Natural killer cell (primary cell): ENCODE data around the gene TDG. TPM values are rescaled to one million over a fixed set of nuclear protein-coding genes. Genes with fewer than 3 reads are reported as not detected.

Experiments
- ATAC-seq, 3 donors: fragments of 150-1000 bp in 2 of 3; fragments of 200-7000 bp in 1 of 3; cut with Tn5 transposase; 1 replicate in 1 of 3; 2 replicates in 2 of 3; pipeline ENCODE4 v1.10.0; 2021; ENCODE audit warnings: mild to moderate bottlenecking in 2 of 3, moderate library complexity in 2 of 3
- DNase-seq, 2 donors: peaks; one replicate each; pipeline versions ENCODE4 v3.0.0 to v3.0.0-alpha.2; 2013 to 2021; ENCODE audit warnings: mixed read lengths in 1 of 2
- H3K27ac ChIP-seq: one replicate; pipeline ENCODE4 v1.5.1; 2013; ENCODE audit warnings: mild to moderate bottlenecking, low read length
- H3K27me3 ChIP-seq: one replicate; pipeline ENCODE4 v1.6.1; 2013; ENCODE audit warnings: low read length; ENCODE audit not compliant: control insufficient read depth, insufficient read depth
- H3K36me3 ChIP-seq: one replicate; pipeline ENCODE4 v1.6.1; 2013; ENCODE audit warnings: low read length; ENCODE audit not compliant: control insufficient read depth, insufficient read depth
- H3K4me1 ChIP-seq: one replicate; pipeline ENCODE4 v1.6.1; 2013; ENCODE audit warnings: low read length; ENCODE audit not compliant: control insufficient read depth, insufficient read depth
- H3K4me3 ChIP-seq: one replicate; pipeline ENCODE4 v1.5.1; 2013; ENCODE audit warnings: low read length
- H3K9me3 ChIP-seq: one replicate; pipeline ENCODE4 v1.6.1; 2013; ENCODE audit warnings: low read length; ENCODE audit not compliant: control insufficient read depth, insufficient read depth
- H3K27ac Mint-ChIP-seq, 2 donors: one replicate each; pipeline ENCODE4 v1.8.0; 2022; ENCODE audit warnings: mild to moderate bottlenecking in 2 of 2, mixed read lengths in 2 of 2, moderate library complexity in 1 of 2
- H3K27me3 Mint-ChIP-seq, 2 donors: one replicate each; pipeline ENCODE4 v1.8.0; 2022; ENCODE audit warnings: low read depth in 2 of 2, mixed read lengths in 2 of 2
- H3K36me3 Mint-ChIP-seq: one replicate; pipeline ENCODE4 v1.8.0; 2022; ENCODE audit warnings: mixed read lengths
- H3K4me1 Mint-ChIP-seq, 2 donors: one replicate each; pipeline ENCODE4 v1.8.0; 2022; ENCODE audit warnings: mixed read lengths in 2 of 2
- H3K4me3 Mint-ChIP-seq: one replicate; pipeline ENCODE4 v1.8.0; 2022; ENCODE audit warnings: mild to moderate bottlenecking, moderate library complexity, mixed read lengths
- H3K9me3 Mint-ChIP-seq, 2 donors: one replicate each; pipeline ENCODE4 v1.8.0; 2022; ENCODE audit warnings: mixed read lengths in 2 of 2
- WGBS: methylation state at CpG from one replicate; pipeline ENCODE4 v1.1.7; 2013; ENCODE audit warnings: missing lambda C conversion rate; ENCODE audit not compliant: insufficient coverage; 5-methylcytosine and 5-hydroxymethylcytosine counted together
- intact Hi-C: fragments of 100-400 bp; cut with micrococcal nuclease; formaldehyde crosslinking; loops from one replicate; pipeline ENCODE4 v1.14.2; 2022
- total RNA-seq, 4 donors: library from RNA; stranded (reverse); fragments of 120-200 nt in 1 of 4; gene quantifications; one replicate each; pipeline versions ENCODE4 v1.2.3 to v1.2.4, GENCODE V29; 2013 to 2022
- TF ChIP-seq, protein P1 (sequence below): fragments of 200-600 bp; IDR thresholded peaks from one replicate; pipeline ENCODE4 v1.8.0; 2022; ENCODE audit warnings: antibody characterized with exemption

Gene TDG
- total RNA-seq, 3 donors from 2014 or later (not counting 1 experiment from before 2014, with no cell fraction given): 28.2 to 28.7 (median 28.7) TPM

DNA sequence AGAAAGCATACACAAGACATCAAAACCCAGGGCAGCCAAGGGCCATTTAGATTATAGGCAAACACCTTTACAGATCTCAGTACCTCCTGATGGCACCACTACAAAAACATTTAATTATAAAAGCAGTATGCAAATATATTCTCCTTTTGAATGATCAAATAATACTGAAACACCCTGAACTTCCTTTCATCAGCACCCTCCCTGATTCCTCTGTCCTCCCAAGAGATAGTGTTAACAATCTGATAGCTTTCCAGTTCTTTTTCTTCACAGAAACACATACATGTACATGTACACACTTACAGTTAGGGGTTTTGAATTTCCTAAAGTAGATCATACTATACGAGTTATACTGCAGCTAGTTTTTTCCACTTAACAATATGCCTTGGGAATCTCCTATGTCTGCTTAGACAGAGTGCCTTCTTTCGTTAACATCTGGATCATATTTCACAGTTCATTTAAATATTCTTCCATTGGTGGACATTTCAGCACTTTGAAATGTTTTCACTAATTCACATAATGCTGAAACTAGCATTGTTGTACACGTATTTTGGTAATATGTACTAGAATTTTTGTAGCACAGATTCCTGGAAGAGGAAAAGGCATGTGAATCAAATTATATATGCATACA lies 35.2 kb downstream of the TDG start:
- intact Hi-C loops: no loop called here
- ATAC-seq (no peak), DNase-seq (no peak)
- TF ChIP-seq, protein P1, sequence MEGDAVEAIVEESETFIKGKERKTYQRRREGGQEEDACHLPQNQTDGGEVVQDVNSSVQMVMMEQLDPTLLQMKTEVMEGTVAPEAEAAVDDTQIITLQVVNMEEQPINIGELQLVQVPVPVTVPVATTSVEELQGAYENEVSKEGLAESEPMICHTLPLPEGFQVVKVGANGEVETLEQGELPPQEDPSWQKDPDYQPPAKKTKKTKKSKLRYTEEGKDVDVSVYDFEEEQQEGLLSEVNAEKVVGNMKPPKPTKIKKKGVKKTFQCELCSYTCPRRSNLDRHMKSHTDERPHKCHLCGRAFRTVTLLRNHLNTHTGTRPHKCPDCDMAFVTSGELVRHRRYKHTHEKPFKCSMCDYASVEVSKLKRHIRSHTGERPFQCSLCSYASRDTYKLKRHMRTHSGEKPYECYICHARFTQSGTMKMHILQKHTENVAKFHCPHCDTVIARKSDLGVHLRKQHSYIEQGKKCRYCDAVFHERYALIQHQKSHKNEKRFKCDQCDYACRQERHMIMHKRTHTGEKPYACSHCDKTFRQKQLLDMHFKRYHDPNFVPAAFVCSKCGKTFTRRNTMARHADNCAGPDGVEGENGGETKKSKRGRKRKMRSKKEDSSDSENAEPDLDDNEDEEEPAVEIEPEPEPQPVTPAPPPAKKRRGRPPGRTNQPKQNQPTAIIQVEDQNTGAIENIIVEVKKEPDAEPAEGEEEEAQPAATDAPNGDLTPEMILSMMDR: no peak
- Histone ChIP-seq H3K4me1 (no peaks in the 10 kb centered on the region), H3K9me3 (no peaks in the 10 kb centered on the region), H3K27ac (no peak overlapping the region), H3K27me3 (no peaks in the 10 kb centered on the region), H3K4me3 (no peak overlapping the region), H3K36me3 (no peaks in the 10 kb centered on the region)
- Mint-ChIP-seq H3K9me3 (no peaks in the 10 kb centered on the region), H3K4me3 (no peak overlapping the region), H3K27ac (no peak overlapping the region), H3K27me3 (peaks cover 24 to 36% of the 10 kb centered on the region in 2 donors), H3K36me3 (no peaks in the 10 kb centered on the region), H3K4me1 (no peaks in the 10 kb centered on the region)
- 92% methylated on average over 1 of the region's 3 CpGs for WGBS

DNA sequence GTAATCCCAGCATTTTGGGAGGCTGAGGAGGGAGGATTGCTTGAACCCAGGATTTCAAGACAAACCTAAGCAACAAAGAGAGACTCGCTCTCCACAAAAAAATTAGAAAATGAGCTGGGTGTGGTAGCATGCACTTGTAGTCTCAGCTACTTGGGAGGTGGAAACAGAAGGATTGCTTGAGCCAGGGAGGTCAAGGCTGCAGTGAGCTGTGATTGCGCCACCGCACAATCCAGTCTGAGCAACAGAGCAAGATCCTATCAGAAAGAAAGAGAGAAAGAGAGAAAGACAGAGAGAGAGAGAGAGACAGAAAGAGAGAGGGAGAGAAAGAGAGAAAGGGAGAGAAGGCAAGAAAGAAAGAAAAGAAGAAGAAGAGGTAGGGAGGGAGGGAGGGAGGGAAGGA lies 37.0 kb downstream of the TDG start:
- Mint-ChIP-seq H3K4me3 (no peak overlapping the region), H3K4me1 (no peaks in the 10 kb centered on the region), H3K9me3 (no peaks in the 10 kb centered on the region), H3K27me3 (peaks cover 29 to 51% of the 10 kb centered on the region in 2 donors), H3K27ac (no peak overlapping the region), H3K36me3 (no peaks in the 10 kb centered on the region)
- Histone ChIP-seq H3K27ac (no peak overlapping the region), H3K4me1 (no peaks in the 10 kb centered on the region), H3K9me3 (no peaks in the 10 kb centered on the region), H3K4me3 (no peak overlapping the region), H3K27me3 (peaks cover 2% of the 10 kb centered on the region), H3K36me3 (no peaks in the 10 kb centered on the region)
- 98% methylated on average over 3 of the region's 3 CpGs for WGBS
- ATAC-seq: no peak
- DNase-seq: no peak
- TF ChIP-seq, protein P1: no peak
- intact Hi-C loops: no loop called here

DNA sequence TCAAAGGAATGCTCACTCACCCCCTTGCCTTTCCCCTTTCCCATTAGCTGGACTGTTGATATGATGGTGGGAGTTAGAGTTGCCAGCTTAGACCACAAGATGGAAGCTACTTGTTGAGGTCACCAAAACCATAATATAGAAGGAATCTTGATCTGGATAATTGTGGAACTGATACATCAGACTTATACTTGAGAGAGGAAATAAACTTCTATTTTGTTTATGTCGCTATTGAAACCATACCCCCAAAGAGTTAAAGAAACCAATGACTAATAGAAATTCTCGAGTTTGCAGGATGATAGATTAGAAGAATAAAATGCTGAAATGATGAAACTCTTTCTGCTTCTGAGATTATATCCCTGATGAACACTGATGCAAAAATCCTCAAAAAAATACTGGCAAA lies 37.9 kb downstream of the TDG start:
- Histone ChIP-seq H3K27me3 (peaks cover 2% of the 10 kb centered on the region), H3K27ac (no peak overlapping the region), H3K36me3 (no peaks in the 10 kb centered on the region), H3K4me3 (no peak overlapping the region), H3K4me1 (no peaks in the 10 kb centered on the region), H3K9me3 (no peaks in the 10 kb centered on the region)
- Mint-ChIP-seq H3K27ac (no peak overlapping the region), H3K4me3 (no peak overlapping the region), H3K27me3 (peaks cover 33 to 59% of the 10 kb centered on the region in 2 donors), H3K9me3 (no peaks in the 10 kb centered on the region), H3K4me1 (no peaks in the 10 kb centered on the region), H3K36me3 (no peaks in the 10 kb centered on the region)
- no CpG with 5 or more reads among the region's 2 CpGs for WGBS
- DNase-seq: no peak
- intact Hi-C loops: no loop called here
- TF ChIP-seq, protein P1: no peak
- ATAC-seq: no peak

DNA sequence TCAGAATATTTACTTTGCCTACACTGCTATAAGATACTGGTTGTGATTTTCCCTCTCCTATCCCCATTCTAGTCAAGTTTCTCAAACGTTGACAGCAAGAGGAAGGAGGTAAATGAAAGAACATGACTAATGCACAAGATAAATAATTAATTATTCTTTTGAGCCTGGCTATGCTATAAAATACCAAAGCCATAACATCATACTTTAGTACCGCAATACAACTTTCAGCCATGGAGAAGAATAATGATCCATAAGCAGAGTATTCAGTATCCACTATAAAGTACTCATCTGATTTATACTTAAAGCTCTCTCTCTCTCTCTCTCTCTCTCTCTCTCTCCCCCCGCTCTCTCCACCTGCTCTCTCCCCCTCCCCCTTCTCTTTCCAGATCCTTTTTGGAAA lies 41.3 kb downstream of the TDG start:
- H3K36me3 Mint-ChIP-seq: no peaks in the 10 kb centered on the region
- H3K27me3 ChIP-seq: peaks cover 2% of the 10 kb centered on the region
- no peaks in the 10 kb centered on the region for H3K9me3 ChIP-seq
- H3K9me3 Mint-ChIP-seq: no peaks in the 10 kb centered on the region
- peaks cover 19 to 35% of the 10 kb centered on the region in 2 donors for H3K27me3 Mint-ChIP-seq
- TF ChIP-seq, protein P1: no peak
- no peaks in the 10 kb centered on the region for H3K4me1 Mint-ChIP-seq
- no peaks in the 10 kb centered on the region for H3K36me3 ChIP-seq
- H3K27ac ChIP-seq: no peak overlapping the region
- H3K4me3 ChIP-seq: no peak overlapping the region
- DNase-seq (no peak), ATAC-seq (no peak)
- 92% methylated on average over 2 of the region's 3 CpGs for WGBS
- intact Hi-C loops: no loop called here
- H3K4me3 Mint-ChIP-seq: no peak overlapping the region
- no peak overlapping the region for H3K27ac Mint-ChIP-seq
- no peaks in the 10 kb centered on the region for H3K4me1 ChIP-seq
